HG02938 (cell line): ENCODE results near the gene NRF1.
"Not testable (repeated sequence)": the region's sequence is repeated elsewhere in the genome, so short reads cannot be mapped to it uniquely, and the experiment has no call there.

Experiments
- ATAC-seq: cut with Tn5 transposase; IDR thresholded peaks from one replicate; pipeline ENCODE4 v1.9.1; 2021; ENCODE audit warnings: mild to moderate bottlenecking, moderate library complexity; ENCODE audit not compliant: unreplicated experiment

NRF1 gene

DNA sequence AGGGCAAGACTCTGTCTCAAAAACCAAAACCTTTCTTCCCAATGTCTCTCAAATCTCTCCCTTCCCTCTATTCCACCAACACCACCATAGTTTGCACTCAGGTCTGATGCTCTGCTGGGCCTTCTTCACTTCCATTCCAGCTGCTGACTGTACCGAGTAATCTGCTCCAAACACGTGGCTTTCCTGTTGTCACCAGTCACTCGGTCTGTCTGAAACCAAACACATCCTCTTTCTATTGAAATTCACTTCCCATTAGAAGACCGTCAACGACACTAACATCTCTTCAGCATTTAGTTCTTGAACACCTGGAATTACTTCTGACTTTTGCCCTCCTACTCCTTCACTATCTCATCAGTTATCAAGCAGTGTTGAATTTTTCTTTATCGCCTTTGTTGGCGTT, 4.7 kb upstream of the NRF1 start:
- no peak for ATAC-seq

- no peak for ATAC-seq
Measured at GRCh38 chr7:129607471-129608120, 3.9 kb upstream of the NRF1 start.

DNA sequence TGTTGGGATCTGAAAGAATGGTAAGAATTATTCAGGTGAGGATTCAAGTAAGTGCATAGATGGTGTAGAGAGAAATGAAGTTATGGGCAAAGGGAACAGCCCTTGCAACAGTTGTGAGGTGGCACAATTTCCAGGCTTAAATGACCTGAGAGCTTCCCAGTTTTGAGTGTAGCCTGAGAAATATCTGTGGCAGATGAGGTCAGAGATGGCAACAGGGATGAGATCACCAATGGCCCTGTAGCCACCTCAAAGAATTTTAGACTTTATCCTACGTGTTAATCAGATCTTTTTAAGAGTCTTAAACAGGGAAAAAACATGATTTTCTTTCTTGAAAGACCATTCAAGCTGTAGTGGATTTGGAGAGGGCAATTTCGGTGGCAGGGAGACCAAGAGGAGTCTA, 1.9 kb upstream of the NRF1 start:
- no peak for ATAC-seq

GRCh38 chr7:129610709-129611245, 743 bp upstream of the NRF1 start:
- no peak for ATAC-seq

DNA sequence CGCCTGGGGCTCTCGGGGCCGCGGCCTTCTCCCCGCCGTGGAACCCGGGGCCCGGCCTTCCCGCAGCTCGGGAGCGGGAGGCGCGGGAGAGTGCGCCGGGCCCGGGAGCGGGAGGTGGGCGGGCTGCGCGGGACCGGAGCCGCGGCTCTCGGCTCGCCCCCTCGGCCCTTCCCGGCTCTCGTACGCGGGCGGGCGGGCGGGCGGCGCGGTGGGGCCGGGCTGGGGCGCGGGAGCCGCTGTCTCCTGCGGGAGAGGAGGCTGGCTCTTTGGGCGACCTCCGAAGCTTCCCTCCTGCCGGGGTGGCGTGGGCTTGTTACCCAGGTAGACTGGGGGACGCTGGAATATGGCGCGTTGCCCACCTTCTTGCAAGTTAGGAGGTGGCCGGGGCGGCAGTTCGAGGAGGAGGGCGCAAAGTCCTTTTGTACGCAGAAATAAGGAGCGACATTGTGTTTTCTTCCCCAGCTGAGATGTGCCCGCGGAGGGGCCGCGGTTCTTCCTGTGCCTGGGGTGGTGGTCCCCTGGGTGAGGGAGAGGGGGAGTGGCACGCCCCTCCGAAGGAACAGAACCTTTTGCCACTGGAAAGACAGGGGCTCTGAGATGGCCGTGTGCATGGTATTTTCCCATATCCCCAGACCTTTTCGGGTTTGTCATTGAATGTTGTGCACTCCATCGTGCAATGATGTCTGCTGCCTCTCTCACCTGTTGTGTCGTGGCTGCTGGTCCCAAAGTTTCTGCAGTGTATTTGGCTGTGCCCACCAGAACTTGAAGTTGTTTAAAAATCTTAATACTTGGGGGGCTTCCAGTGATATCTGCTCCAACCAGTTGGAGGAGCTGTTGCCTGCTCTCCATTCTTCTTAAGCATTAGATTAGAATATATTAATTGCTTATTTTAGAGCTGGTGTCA, 844 bp downstream of the NRF1 start:
- ATAC-seq: peak; percentile 10

DNA sequence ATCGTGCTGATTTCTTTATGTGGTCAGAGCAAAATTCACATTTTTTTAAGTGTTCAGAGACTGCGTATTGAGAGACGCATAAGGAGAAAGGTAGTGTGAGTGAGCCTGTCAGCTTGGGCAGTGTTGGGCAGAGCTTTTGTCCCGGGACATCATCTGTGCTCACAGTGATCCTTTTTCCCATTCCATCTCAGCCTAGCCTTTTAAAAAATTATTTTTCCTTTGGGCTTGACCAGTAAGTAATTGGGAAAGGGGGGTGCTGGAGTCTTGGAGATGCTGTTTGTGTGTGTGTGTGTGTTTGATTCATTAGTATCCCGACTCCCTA, 1.5 kb downstream of the NRF1 start:
- ATAC-seq: no peak

DNA sequence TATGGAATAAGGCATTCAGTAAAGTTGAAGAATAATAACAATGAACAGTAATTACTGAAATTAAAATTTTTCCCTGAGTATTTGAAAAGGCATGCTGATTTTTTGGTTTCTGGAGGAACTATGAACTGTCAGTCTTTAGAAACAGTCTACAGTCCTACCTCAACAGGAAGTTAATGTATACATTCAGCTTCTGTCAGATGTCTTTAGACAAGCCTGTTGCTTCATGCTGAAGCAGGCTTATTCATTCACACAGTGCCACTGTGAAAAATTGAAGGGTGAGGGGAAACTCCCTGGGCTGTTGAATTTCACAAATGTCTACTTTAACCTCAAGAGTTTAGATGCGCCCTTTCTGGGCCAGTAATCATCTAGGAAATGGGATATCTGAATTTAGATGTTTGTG, 3.5 kb downstream of the NRF1 start:
- ATAC-seq: peak; percentile 48

DNA sequence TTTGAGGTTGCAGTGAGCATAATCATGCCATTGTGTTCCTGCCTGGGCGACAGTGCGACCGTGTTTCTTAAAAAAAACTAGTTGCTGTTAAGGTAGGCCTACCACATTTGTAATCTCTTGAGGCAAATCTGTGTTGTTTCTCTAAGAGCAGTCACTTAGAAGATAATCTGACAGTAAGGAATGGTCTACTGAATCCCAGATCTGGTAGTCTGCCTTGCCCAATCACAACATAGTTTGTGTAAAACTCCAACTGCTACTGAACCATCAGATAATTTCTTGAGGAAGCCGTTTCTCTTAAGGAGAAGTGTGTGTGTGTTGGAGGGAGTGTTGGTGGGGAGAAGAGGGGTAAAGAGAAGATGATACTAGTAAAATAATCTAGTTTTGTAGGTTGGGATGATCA, 5.0 kb downstream of the NRF1 start:
- ATAC-seq: no peak

GRCh38 chr7:129617178-129617577, 5.7 kb downstream of the NRF1 start:
- ATAC-seq: no peak

GRCh38 chr7:129617652-129618051, 6.1 kb downstream of the NRF1 start:
- no peak for ATAC-seq

DNA sequence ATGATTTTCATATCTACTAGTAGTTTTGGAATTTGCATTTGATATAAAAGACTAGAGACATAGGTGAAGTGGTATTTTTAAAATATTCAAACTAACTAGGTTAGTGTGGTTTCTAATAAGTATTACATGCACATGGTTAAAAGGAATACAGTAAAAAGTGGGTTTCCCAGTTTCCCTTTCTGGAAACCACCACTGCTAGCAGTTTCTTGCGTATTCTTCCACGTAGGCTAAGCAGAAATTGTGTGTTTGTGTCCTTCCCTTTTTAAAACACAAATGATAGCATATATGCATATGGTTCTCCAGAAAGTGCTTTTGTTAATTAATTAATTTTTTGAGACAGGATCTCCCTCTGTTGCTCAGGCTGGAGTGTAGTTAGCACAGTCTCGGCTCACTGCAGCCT, 15.4 kb downstream of the NRF1 start:
- no peak for ATAC-seq

GRCh38 chr7:129630341-129630740, 18.8 kb downstream of the NRF1 start:
- ATAC-seq: no peak

GRCh38 chr7:129634361-129635034, 23.0 kb downstream of the NRF1 start:
- ATAC-seq: no peak

- ATAC-seq: peak; percentile 70
Measured at GRCh38 chr7:129635300-129636029, 23.9 kb downstream of the NRF1 start.

DNA sequence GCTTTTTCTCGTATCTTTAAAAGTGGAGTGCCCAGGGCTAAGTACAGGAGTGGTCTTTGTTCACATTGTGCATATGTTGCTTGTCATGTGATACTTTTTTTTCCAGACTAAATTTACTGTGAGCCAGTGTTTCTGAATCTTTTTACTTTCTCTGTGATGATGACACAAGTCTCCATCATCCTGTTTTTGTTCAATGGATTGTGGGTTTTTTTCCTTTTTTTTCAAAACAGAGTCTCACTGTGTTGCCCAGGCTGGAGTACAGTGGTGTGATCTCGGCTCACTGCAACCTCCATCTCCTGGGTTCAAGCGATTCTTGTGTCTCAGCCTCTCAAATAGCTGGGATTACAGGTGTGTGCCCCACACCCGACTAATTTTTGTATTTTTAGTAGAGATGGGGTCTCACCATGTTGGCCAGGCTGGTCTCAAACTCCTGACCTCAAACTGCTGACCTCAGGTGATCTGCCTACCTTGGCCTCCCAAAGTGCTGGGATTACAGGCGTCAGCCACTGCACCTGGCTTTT, 24.6 kb downstream of the NRF1 start:
- ATAC-seq: not testable (repeated sequence)

DNA sequence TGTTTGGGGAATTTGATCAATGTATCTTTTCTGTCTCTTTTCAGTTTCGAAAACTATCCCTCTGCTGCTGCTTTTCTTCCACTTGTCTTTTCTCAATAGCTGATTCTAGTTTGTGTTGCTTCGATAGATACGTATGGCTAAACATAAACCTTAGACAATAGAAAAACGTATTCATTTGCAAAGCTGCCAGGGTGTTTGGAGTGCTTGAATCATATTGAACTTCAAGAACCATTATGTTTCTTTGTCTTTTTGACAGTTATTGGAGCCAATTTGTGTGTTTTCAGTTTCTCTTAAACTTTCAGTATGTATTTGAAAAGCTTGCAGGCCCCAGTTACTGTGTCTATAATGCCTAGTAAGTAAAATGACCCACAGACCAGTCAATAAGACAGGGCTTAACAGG, 25.1 kb downstream of the NRF1 start:
- no peak for ATAC-seq

DNA sequence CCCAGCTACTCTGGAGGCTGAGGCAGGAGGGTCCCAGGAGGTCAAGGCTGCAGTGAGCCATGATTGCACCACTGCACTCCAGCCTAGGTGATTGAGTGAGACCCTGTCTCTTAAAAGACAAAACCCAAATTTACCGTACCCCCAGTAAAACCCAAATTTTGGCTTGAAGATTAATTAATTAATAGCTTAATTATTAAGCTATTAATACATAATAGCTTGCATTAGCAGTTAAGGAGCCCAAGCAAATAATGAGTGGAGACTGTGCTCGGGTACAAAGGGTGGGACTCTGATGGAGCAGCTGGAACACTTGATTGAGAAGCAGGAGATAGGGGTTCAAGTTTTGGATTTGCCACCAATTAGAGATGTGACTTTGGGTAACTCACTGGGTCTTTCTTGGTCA, 28.9 kb downstream of the NRF1 start:
- no peak for ATAC-seq

- ATAC-seq: no peak
Measured at GRCh38 chr7:129642871-129643549, 31.5 kb downstream of the NRF1 start.

DNA sequence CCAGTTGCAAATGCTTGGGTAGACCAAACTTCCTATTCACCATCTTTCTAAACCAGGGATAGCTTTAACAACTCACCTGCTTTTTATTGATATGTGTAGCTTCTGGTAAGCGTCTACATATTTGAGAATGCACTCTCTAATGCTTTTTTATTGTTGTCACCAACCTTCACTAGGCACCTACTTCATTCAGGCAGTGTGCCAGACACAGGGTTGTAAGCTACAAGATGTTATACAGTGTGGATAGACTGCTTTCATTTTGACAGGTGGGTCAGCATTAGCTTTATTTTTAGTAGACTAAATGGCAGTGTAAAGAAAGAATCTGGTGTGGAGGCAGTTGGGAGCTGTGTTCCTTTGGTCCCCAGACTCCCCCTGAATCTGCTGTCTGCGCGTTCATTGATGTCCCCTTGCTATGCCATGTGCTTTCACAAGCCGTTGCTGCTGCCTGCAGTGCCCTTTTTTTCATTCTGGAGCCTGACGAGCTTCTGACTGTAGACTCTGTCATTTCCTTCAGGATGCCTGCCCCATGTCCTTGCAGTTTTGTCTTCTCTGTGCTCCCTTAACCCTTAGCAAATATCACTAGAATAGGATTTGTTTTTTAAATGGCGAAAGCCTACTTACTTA, 32.1 kb downstream of the NRF1 start:
- ATAC-seq: no peak
